ENCODE measurements around the gene HLCS.

DNA sequence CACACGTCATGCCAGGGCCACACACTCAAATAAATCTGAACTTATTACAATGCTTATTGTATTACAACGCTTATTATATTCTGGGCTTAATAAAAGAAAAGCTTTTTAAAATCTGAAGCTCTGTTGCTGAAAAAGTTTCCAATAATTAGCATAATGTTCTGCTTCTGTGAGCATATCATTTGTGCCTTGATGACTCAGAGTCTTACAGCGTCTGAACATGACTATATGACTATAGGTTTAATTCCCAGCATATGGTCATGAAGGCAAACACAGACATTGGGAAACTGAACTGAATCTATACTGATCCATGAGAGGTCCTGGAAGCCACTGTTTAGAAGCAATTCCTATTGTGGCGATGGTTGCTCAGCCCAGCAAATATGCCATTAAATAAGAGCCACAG is 201.2 kb downstream of the HLCS start:
- TF ChIP-seq EZH2 (IDR thresholded peaks at IDR 0.05; ENCODE audit: borderline replicate concordance) = no peak
- TF ChIP-seq CTCF (IDR thresholded peaks at IDR 0.05; ENCODE audit: poor library complexity) = no peak
